ENCODE data around the gene APP. TPM values are rescaled to one million over a fixed set of nuclear protein-coding genes. Genes with fewer than 3 reads are reported as not detected.

Gene APP
- total and polyA plus RNA-seq, 3 donors from 2014 or later: 390 to 670 (median 409) TPM

- no peaks in the 10 kb centered on the region for H3K4me1 ChIP-seq
- no peaks in the 10 kb centered on the region for H3K27me3 ChIP-seq
- intact Hi-C loops (cut with DNase I; ENCODE audit: low total_unique reads): no loop called here
- DNase-seq: peak; percentile 63
- no peaks in the 10 kb centered on the region for H3K9me3 ChIP-seq
- peak overlapping the region; percentile 21 to 26 for H3K27ac ChIP-seq
- TF ChIP-seq POLR2A (IDR thresholded peaks at IDR 0.05): no peak
- TF ChIP-seq CTCF (IDR thresholded peaks at IDR 0.05): no peak
- no peak overlapping the region for H3K4me3 ChIP-seq
- WGBS, 2 donors: 65 to 71% methylated on average over 4 of the region's 4 CpGs
- H3K36me3 ChIP-seq (ENCODE audit: low read depth, missing control alignments): no peaks in the 10 kb centered on the region
These were observed 172.6 kb downstream of the APP start for GRCh38 chr21:25997788-25998611.

DNA sequence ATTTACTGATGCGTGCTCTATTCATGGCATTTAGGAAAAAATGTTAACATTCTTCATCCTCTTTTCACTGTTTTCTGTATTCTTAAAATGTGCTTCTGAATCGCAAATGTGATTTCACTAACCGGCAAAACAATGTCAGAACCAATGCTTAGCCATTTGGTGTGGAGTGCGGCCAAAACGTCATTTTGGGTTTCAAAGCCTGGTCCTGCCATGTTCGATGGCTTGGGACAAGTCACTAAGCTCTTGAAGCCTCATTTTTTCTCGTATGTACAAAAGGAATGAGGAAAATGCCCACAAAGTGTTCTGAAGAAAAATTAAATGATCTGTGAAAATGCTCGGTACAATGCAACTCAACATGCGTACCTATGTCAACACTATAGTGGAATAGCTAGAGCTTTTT, 175.3 kb downstream of the APP start:
- Histone ChIP-seq H3K4me3 (no peak overlapping the region), H3K4me1 (no peaks in the 10 kb centered on the region), H3K36me3 (ENCODE audit: low read depth, missing control alignments) (no peaks in the 10 kb centered on the region), H3K9me3 (no peaks in the 10 kb centered on the region), H3K27me3 (no peaks in the 10 kb centered on the region), H3K27ac (no peak overlapping the region)
- intact Hi-C loops (cut with DNase I; ENCODE audit: low total_unique reads): no loop called here
- TF ChIP-seq POLR2A (IDR thresholded peaks at IDR 0.05): no peak
- TF ChIP-seq CTCF (IDR thresholded peaks at IDR 0.05): no peak
- 91 to 95% methylated on average over 9 of the region's 9 CpGs for WGBS, 2 donors
- no peak for DNase-seq

GRCh38 chr21:25994758-25995163, 175.8 kb downstream of the APP start:
- TF ChIP-seq POLR2A (IDR thresholded peaks at IDR 0.05): no peak
- no peak for TF ChIP-seq CTCF (IDR thresholded peaks at IDR 0.05)
- no peaks in the 10 kb centered on the region for H3K36me3 ChIP-seq (ENCODE audit: low read depth, missing control alignments)
- WGBS, 2 donors: 90 to 92% methylated on average over 1 of the region's 1 CpG
- no peak overlapping the region for H3K27ac ChIP-seq
- intact Hi-C loops (cut with DNase I; ENCODE audit: low total_unique reads): no loop called here
- H3K4me3 ChIP-seq: no peak overlapping the region
- DNase-seq: no peak
- no peaks in the 10 kb centered on the region for H3K27me3 ChIP-seq
- no peaks in the 10 kb centered on the region for H3K4me1 ChIP-seq
- no peaks in the 10 kb centered on the region for H3K9me3 ChIP-seq

DNA sequence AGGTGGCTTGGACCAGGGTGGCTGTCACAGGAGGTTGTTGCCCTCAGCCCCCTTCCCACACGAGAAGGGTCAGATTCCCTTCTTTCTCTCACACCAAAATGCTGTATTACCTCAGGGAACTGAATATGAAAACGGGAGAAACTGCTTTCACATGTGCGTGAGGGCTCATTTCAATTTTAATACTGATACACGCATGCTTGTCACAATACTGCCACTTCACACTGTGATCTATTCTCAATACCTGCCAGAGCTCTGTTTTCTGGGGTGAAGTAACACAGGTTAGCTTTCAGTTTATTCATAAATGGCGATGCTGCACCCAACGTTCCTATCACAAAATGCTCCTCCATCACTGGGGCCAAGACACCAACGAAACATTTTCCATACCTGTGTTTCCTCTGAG, 181.8 kb downstream of the APP start:
- Histone ChIP-seq H3K4me1 (peaks cover 5% of the 10 kb centered on the region), H3K27ac (no peak overlapping the region), H3K36me3 (ENCODE audit: low read depth, missing control alignments) (no peaks in the 10 kb centered on the region), H3K9me3 (no peaks in the 10 kb centered on the region), H3K27me3 (no peaks in the 10 kb centered on the region), H3K4me3 (no peak overlapping the region)
- DNase-seq: no peak
- 84 to 93% methylated on average over 7 of the region's 7 CpGs for WGBS, 2 donors
- intact Hi-C loops (cut with DNase I; ENCODE audit: low total_unique reads): no loop called here
- TF ChIP-seq POLR2A (IDR thresholded peaks at IDR 0.05) (no peak), CTCF (IDR thresholded peaks at IDR 0.05) (no peak)

DNA sequence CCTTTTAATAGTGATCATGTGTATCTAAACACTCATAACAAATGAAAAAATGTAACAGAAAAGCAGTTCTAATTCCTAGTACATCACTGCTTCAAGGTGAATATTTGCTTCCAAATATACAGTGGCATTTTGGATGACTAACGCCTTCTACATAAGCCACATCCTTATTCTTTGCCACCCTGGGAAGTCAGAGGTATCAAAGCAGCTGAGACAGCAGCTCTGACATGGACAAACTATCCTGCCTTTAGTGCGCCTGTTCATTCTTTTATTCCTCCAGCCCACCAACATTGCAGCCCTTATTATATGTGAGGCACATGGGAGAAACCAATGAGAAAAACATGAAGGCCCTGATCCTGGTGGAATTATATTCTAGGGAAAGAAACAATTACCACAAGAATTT, 183.0 kb downstream of the APP start:
- WGBS, 2 donors: 95 to 99% methylated on average over 2 of the region's 2 CpGs

More for the DNA sequence above, 183.0 kb downstream of the APP start:
- intact Hi-C loops (cut with DNase I; ENCODE audit: low total_unique reads): no loop called here
- Histone ChIP-seq H3K27me3 (no peaks in the 10 kb centered on the region), H3K9me3 (no peaks in the 10 kb centered on the region), H3K36me3 (ENCODE audit: low read depth, missing control alignments) (no peaks in the 10 kb centered on the region), H3K4me1 (peaks cover 8% of the 10 kb centered on the region), H3K27ac (no peak overlapping the region), H3K4me3 (no peak overlapping the region)
- DNase-seq: no peak
- no peak for TF ChIP-seq CTCF (IDR thresholded peaks at IDR 0.05)
- no peak for TF ChIP-seq POLR2A (IDR thresholded peaks at IDR 0.05)
